GM12878 (cell line): ENCODE results near the gene GTF2H1. TPM values are rescaled to one million over a fixed set of nuclear protein-coding genes. Genes with fewer than 3 reads are reported as not detected.
A peak's percentile ranks its signal among the peaks of the same experiment; 100 is the strongest.
"Not testable (repeated sequence)": the region's sequence is repeated elsewhere in the genome, so short reads cannot be mapped to it uniquely, and the experiment has no call there.

Experiments used
- ATAC-seq: fragments of 200-7000 bp; cut with Tn5 transposase; 3 replicates; pipeline ENCODE4 v1.9.1; 2020; ENCODE audit warnings: mild to moderate bottlenecking, moderate library complexity
- BruUV-seq: library from RNA; stranded (reverse); fragments of 400-500 nt; replicated peaks from 2 replicates; lab custom pipeline; 2021; lab: Mats Ljungman, UMichigan
- CTCF ChIA-PET: fragments of 300-600 bp; sonication (Branson Sonifier 250); formaldehyde crosslinking; extraction: SDS; loops from one replicate; lab custom pipeline; 2021; ENCODE audit warnings: inconsistent platforms; lab: Yijun Ruan, JAX
- POLR2A ChIA-PET: fragments of 350-600 bp; formaldehyde crosslinking; extraction: SDS; loops from one replicate; lab custom pipeline; 2021; ENCODE audit warnings: inconsistent platforms; lab: Charles Lee
- RAD21 ChIA-PET: fragments of 300-600 bp; sonication (Branson Sonifier 250); formaldehyde crosslinking; loops from one replicate; lab custom pipeline; 2023; ENCODE audit warnings: antibody characterized with exemption; ENCODE audit not compliant: unreplicated experiment; lab: Charles Lee
- SMC1A ChIA-PET: fragments of 300-600 bp; sonication (Branson Sonifier 250); formaldehyde crosslinking; loops from one replicate; lab custom pipeline; 2023; ENCODE audit not compliant: unreplicated experiment, uncharacterized antibody; lab: Charles Lee
- DNase-seq: peaks from one replicate; pipeline ENCODE4 v3.0.0-alpha.2; 2011; ENCODE audit warnings: low read depth, low spot score
- FAIRE-seq: peaks from 3 replicates; lab custom pipeline; 2011; peaks lifted over from hg19 to GRCh38; lab: Jason Lieb, UNC
- H2AFZ ChIP-seq: 2 replicates; pipeline ENCODE4 v1.6.0; 2011; ENCODE audit warnings: low read depth, low read length, control low read depth; ENCODE audit not compliant: control insufficient read depth
- H3K27ac ChIP-seq: 2 replicates; pipeline ENCODE4 v1.5.1; 2011; ENCODE audit warnings: control low read depth; ENCODE audit not compliant: control insufficient read depth, insufficient read depth
- H3K27me3 ChIP-seq, 2 experiments: replicated peaks in 1 of 2; 2 replicates each; pipeline versions ENCODE4 v1.6.0 to v1.6.1; 2011; ENCODE audit warnings: low read length in 1 of 2; ENCODE audit not compliant: control insufficient read depth in 2 of 2, insufficient read depth in 2 of 2
- H3K36me3 ChIP-seq, 2 experiments: 2 replicates each; pipeline ENCODE4 v1.5.1; 2011; ENCODE audit warnings: low read length in 1 of 2; ENCODE audit not compliant: control insufficient read depth in 2 of 2, insufficient read depth in 2 of 2
- H3K4me1 ChIP-seq: 2 replicates; pipeline ENCODE4 v1.6.1; 2011; ENCODE audit warnings: mild to moderate bottlenecking, low read length, moderate library complexity, mixed read lengths; ENCODE audit not compliant: control insufficient read depth, insufficient read depth
- H3K4me2 ChIP-seq: 2 replicates; pipeline ENCODE4 v1.6.0; 2011; ENCODE audit warnings: control low read depth; ENCODE audit not compliant: control insufficient read depth, insufficient read depth
- H3K4me3 ChIP-seq: fragments of 200-600 bp; sonication (generic); 2 replicates; pipeline ENCODE4 v1.5.1; 2016
- H3K79me2 ChIP-seq: 2 replicates; pipeline ENCODE4 v1.6.0; 2011; ENCODE audit warnings: low read length; ENCODE audit not compliant: control insufficient read depth, insufficient read depth
- H3K9ac ChIP-seq: 2 replicates; pipeline ENCODE4 v1.8.0; 2011; ENCODE audit warnings: low read length, control low read depth, mixed read lengths; ENCODE audit not compliant: control insufficient read depth, insufficient read depth
- H3K9me3 ChIP-seq: replicated peaks from 3 replicates; pipeline ENCODE4 v1.5.1; 2011; ENCODE audit warnings: mild to moderate bottlenecking, low read length; ENCODE audit not compliant: control insufficient read depth, insufficient read depth
- H4K20me1 ChIP-seq: 2 replicates; pipeline ENCODE4 v1.6.0; 2011; ENCODE audit not compliant: control insufficient read depth, insufficient read depth
- BCL11A ChIP-seq: IDR thresholded peaks from 2 replicates; pipeline ENCODE4 v1.6.1; 2011; ENCODE audit warnings: low read depth, low read length
- CREB1 ChIP-seq: IDR thresholded peaks from 2 replicates; pipeline ENCODE4 v1.6.1; 2012; ENCODE audit warnings: low read depth, mild to moderate bottlenecking, inconsistent platforms
- HDAC6 ChIP-seq: fragments of 200-600 bp; sonication (generic); IDR thresholded peaks from one replicate; pipeline ENCODE4 v1.8.0; 2017; ENCODE audit warnings: antibody characterized with exemption; ENCODE audit not compliant: unreplicated experiment
- HDGF ChIP-seq: fragments of 450-650 bp; IDR thresholded peaks from 2 replicates; pipeline ENCODE4 v1.6.1; 2016; ENCODE audit warnings: antibody characterized with exemption
- JUNB ChIP-seq: IDR thresholded peaks from 2 replicates; pipeline ENCODE4 v1.6.1; 2016; ENCODE audit warnings: antibody characterized with exemption, mild to moderate bottlenecking
- NFYB ChIP-seq: IDR thresholded peaks from 2 replicates; pipeline ENCODE4 v1.6.1; 2011; ENCODE audit warnings: low read depth, mild to moderate bottlenecking, low read length, improper control_type of control experiment, moderate library complexity; ENCODE audit not compliant: insufficient read depth
- NRF1 ChIP-seq: conservative IDR thresholded peaks from 2 replicates; pipeline ENCODE4 v1.6.1; 2011; ENCODE audit warnings: mild to moderate bottlenecking, low read depth, low read length, improper control_type of control experiment
- POLR2AphosphoS2 ChIP-seq: IDR thresholded peaks from 2 replicates; pipeline ENCODE4 v1.6.1; 2011; ENCODE audit warnings: low read depth, mild to moderate bottlenecking, low read length, improper control_type of control experiment, moderate library complexity
- POLR2AphosphoS5 ChIP-seq: IDR thresholded peaks from 2 replicates; pipeline ENCODE4 v1.6.1; 2011; ENCODE audit warnings: mild to moderate bottlenecking, low read length, inconsistent platforms
- RAD51 ChIP-seq: fragments of 450-650 bp; IDR thresholded peaks from 2 replicates; pipeline ENCODE4 v1.6.1; 2016; ENCODE audit warnings: moderate library complexity, mild to moderate bottlenecking, inconsistent platforms
- RB1 ChIP-seq: fragments of 450-650 bp; formaldehyde crosslinking; IDR thresholded peaks from 2 replicates; pipeline ENCODE4 v1.6.1; 2017; ENCODE audit warnings: mild to moderate bottlenecking, borderline replicate concordance
- SMC3 ChIP-seq: IDR thresholded peaks from 2 replicates; pipeline ENCODE4 v1.6.1; 2011; ENCODE audit warnings: low read length, improper control_type of control experiment, borderline replicate concordance
- USF1 ChIP-seq: IDR thresholded peaks from 2 replicates; pipeline ENCODE4 v1.6.1; 2011; ENCODE audit warnings: borderline replicate concordance, low read depth, mild to moderate bottlenecking, moderate library complexity, mixed read lengths, low read length; ENCODE audit not compliant: insufficient read depth; ENCODE audit errors: extremely low read length
- YBX1 ChIP-seq: fragments of 450-650 bp; IDR thresholded peaks from 2 replicates; pipeline ENCODE4 v1.6.1; 2016; ENCODE audit warnings: antibody characterized with exemption
- ZNF622 ChIP-seq: fragments of 450-650 bp; IDR thresholded peaks from 2 replicates; pipeline ENCODE4 v1.6.1; 2017; ENCODE audit warnings: mild to moderate bottlenecking, inconsistent platforms
- WGBS: methylation state at CpG from one replicate; pipeline ENCODE4 v1.1.6; 2016; ENCODE audit warnings: low lambda C conversion rate; ENCODE audit not compliant: insufficient replicate concordance, insufficient coverage; ENCODE audit errors: missing lambda C conversion rate; 5-methylcytosine and 5-hydroxymethylcytosine counted together
- in situ Hi-C: fragments of 300-500 bp; cut with MboI; formaldehyde crosslinking; loops from 9 replicates; pipeline ENCODE4 v1.14.3; 2018; ENCODE audit warnings: mixed read lengths
- intact Hi-C: fragments of 100-400 bp; cut with micrococcal nuclease; formaldehyde crosslinking; loops from one replicate; pipeline ENCODE4 v1.14.2; 2022; ENCODE audit not compliant: unreplicated experiment
- polyA plus RNA-seq, 11 experiments: library from polyadenylated mRNA; depleted of rRNA in 4 of 11; unstranded in 6 of 11; stranded (reverse) in 5 of 11; fragments of >200 nt; fragmentation: Nextera tagmentation in 4 of 11; fragmentation: Illumina TruSeq in 1 of 11; extraction: Ambion mirVana in 4 of 11; extraction: Trizol in 1 of 11; gene quantifications; 1 replicate in 1 of 11; 2 replicates in 10 of 11; pipeline versions ENCODE4 v1.2.1 to v1.2.3, GENCODE V29; 2011 to 2016; ENCODE audit warnings: inconsistent platforms in 2 of 11, missing spikeins in 2 of 11, low read depth in 1 of 11
- total RNA-seq, 4 experiments: library from RNA; depleted of rRNA in 3 of 4; stranded (reverse); fragments of >200 nt in 3 of 4; fragmentation: Illumina TruSeq in 1 of 4; extraction: Trizol in 1 of 4; gene quantifications; 2 replicates each; pipeline versions ENCODE4 v1.2.1 to v1.2.3, GENCODE V29; 2013 to 2021

GTF2H1 gene
- total and polyA plus RNA-seq, 10 of the 15 experiments (the other 5 are each of a cell fraction or from before 2014, with no cell fraction given), result 36.7 to 68.8 (median 46.6) TPM

- Histone ChIP-seq H4K20me1 (peaks cover 16% of the 10 kb centered on the region), H3K27me3 (no peaks in the 10 kb centered on the region), H3K27ac (no peak overlapping the region), H3K4me3 (peak overlapping the region; percentile 97), H3K4me1 (peaks cover 9% of the 10 kb centered on the region), H3K9ac (peak overlapping the region; percentile 20; the same call in 1 of the 2 replicates), H3K4me2 (peak overlapping the region; percentile 40; the same call in 1 of the 2 replicates), H3K36me3 (peaks cover 18 to 46% of the 10 kb centered on the region in 2 experiments), H2AFZ (no peak overlapping the region), H3K9me3 (no peaks in the 10 kb centered on the region; the same call in 2 of the 3 replicates), H3K79me2 (peaks cover 70% of the 10 kb centered on the region)
- TF ChIP-seq YBX1 (no peak), ZNF622 (no peak), BCL11A (no peak), SMC3 (no peak), HDGF (no peak), POLR2AphosphoS5 (peak; percentile 39; the same call in 1 of the 2 replicates), USF1 (no peak), RAD51 (no peak), HDAC6 (no peak), RB1 (no peak), CREB1 (no peak), NFYB (no peak), JUNB (no peak), NRF1 (no peak), POLR2AphosphoS2 (0 out of 2 replicates have a peak, but pooled peaks have one; percentile 41)
- no peak for ATAC-seq
- RAD21 ChIA-PET, result interaction anchor here (0.9 to 6.2 kb wide), 2 partner anchors 77 to 153 kb away, joined by 3 to 39 read pairs; no protein-coding TSS in a partner anchor
- CTCF ChIA-PET, result interaction anchor here (0.6 to 1.6 kb wide), 6 partner anchors 14 to 154 kb away, joined by 3 to 7 read pairs (median 4); no protein-coding TSS in a partner anchor
- POLR2A ChIA-PET, result interaction anchor here (0.7 to 7.0 kb wide), 4 partner anchors 9 to 171 kb away, joined by 3 to 95 read pairs (median 6); no protein-coding TSS in a partner anchor
- 98% methylated on average over 3 of the region's 3 CpGs for WGBS
- BruUV-seq, result no TSS peak
- SMC1A ChIA-PET, result interaction anchor here (1.1 to 7.1 kb wide), 5 partner anchors 9 to 153 kb away, joined by 3 to 83 read pairs (median 37); partner anchors contain the start of gene HPS5
- intact Hi-C loops, result loop anchor here (5.0 to 10.0 kb wide), 2 partner anchors 127 to 234 kb away; partner anchors contain the start of genes SPTY2D1 and TSG101
- in situ Hi-C loops, result loop anchor here (5.0 kb wide), 1 partner anchor 156 kb away; no protein-coding TSS in a partner anchor
- no peak for DNase-seq
- FAIRE-seq, result no peak
Observed at GRCh38 chr11:18397921-18398320, 75.6 kb downstream of the GTF2H1 start.

- SMC1A ChIA-PET, result interaction anchor here (1.0 to 1.6 kb wide), 3 partner anchors 10 to 46 kb away, joined by 3 to 4 read pairs (median 3); no protein-coding TSS in a partner anchor
- H3K27me3 ChIP-seq, H2AFZ ChIP-seq, H3K27ac ChIP-seq, BruUV-seq, H3K4me3 ChIP-seq, H3K9ac ChIP-seq, H3K4me2 ChIP-seq, FAIRE-seq, H3K9me3 ChIP-seq, intact Hi-C loops, ATAC-seq, in situ Hi-C loops, H3K4me1 ChIP-seq, DNase-seq: not testable (repeated sequence)
- RAD21 ChIA-PET, result interaction anchor here (1.1 kb wide), 1 partner anchor 157 kb away, joined by 4 read pairs; no protein-coding TSS in a partner anchor
- WGBS, result 98% methylated on average over 9 of the region's 9 CpGs
- peaks cover 22 to 65% of the 10 kb centered on the region in 2 experiments for H3K36me3 ChIP-seq
- H4K20me1 ChIP-seq, result peaks cover 13% of the 10 kb centered on the region
- peaks cover 44% of the 10 kb centered on the region for H3K79me2 ChIP-seq
- CTCF ChIA-PET, result interaction anchor here (0.6 to 2.1 kb wide), 3 partner anchors 17 to 283 kb away, joined by 3 to 8 read pairs (median 5); partner anchors contain the start of genes GTF2H1 and HPS5
- POLR2A ChIA-PET, result interaction anchor here (0.7 to 1.7 kb wide), 4 partner anchors 9 to 20 kb away, joined by 3 to 6 read pairs (median 4); no protein-coding TSS in a partner anchor
Observed at GRCh38 chr11:18401077-18401476, 78.7 kb downstream of the GTF2H1 start.
